Gastroesophageal sphincter (tissue), 4 donors: ENCODE measurements around the gene TSTD1. TPM values are rescaled to one million over a fixed set of nuclear protein-coding genes. Genes with fewer than 3 reads are reported as not detected.
"Not testable (repeated sequence)": the region's sequence is repeated elsewhere in the genome, so short reads cannot be mapped to it uniquely, and the experiment has no call there.

Source experiments
- ATAC-seq: fragments of 150-250 bp; one replicate; pipeline ENCODE4 v1.9.1; 2016; ENCODE audit warnings: mild to moderate bottlenecking, moderate library complexity
- H3K27ac ChIP-seq, 4 donors: fragments of 200-600 bp; sonication (generic) in 3 of 4; 1 replicate in 3 of 4; 2 replicates in 1 of 4; pipeline ENCODE4 v1.5.1; 2016 to 2019
- H3K27me3 ChIP-seq: fragments of 200-600 bp; sonication (generic); one replicate; pipeline ENCODE4 v1.5.1; 2019
- H3K36me3 ChIP-seq, 2 donors: fragments of 200-600 bp; sonication (generic); one replicate each; pipeline ENCODE4 v1.5.1; 2019; ENCODE audit warnings: control low read depth in 1 of 2
- H3K4me1 ChIP-seq, 3 donors: fragments of 200-600 bp; sonication (generic); 1 replicate in 2 of 3; 2 replicates in 1 of 3; pipeline ENCODE4 v1.5.1; 2016 to 2019; ENCODE audit warnings: control low read depth in 2 of 3
- H3K4me3 ChIP-seq, 2 donors: fragments of 200-600 bp; sonication (generic); one replicate each; pipeline ENCODE4 v1.5.1; 2019; ENCODE audit warnings: mild to moderate bottlenecking in 1 of 2, moderate library complexity in 1 of 2
- H3K9me3 ChIP-seq, 3 donors: fragments of 200-600 bp; sonication (generic); one replicate each; pipeline ENCODE4 v1.5.1; 2017 to 2019; ENCODE audit warnings: control low read depth in 2 of 3
- EP300 ChIP-seq: sonication (generic); formaldehyde crosslinking; IDR thresholded peaks from one replicate; pipeline ENCODE4 v1.6.1; 2017; ENCODE audit warnings: antibody characterized with exemption, mild to moderate bottlenecking
- POLR2A ChIP-seq, 2 donors: fragments of 450-650 bp; IDR thresholded peaks; one replicate each; pipeline ENCODE4 v1.6.1; 2017; ENCODE audit warnings: antibody characterized with exemption in 2 of 2, mild to moderate bottlenecking in 2 of 2, moderate library complexity in 1 of 2
- POLR2AphosphoS5 ChIP-seq: sonication (generic); formaldehyde crosslinking; IDR thresholded peaks from one replicate; pipeline ENCODE4 v1.6.1; 2017; ENCODE audit warnings: antibody characterized with exemption
- WGBS, 2 donors: methylation state at CpG; one replicate each; pipeline ENCODE4 v1.1.5; 2018; ENCODE audit warnings: low coverage in 1 of 2; 5-methylcytosine and 5-hydroxymethylcytosine counted together
- total RNA-seq, 4 donors: library from RNA; depleted of rRNA; stranded (reverse); fragments of >200 nt; gene quantifications; one replicate each; pipeline ENCODE4 v1.1.0, GENCODE V29; 2016
- TF ChIP-seq, protein P1 (sequence below), 4 experiments: fragments of 200-600 bp in 2 of 4; fragments of 450-650 bp in 2 of 4; sonication (generic) in 1 of 4; IDR thresholded peaks; one replicate each; pipeline ENCODE4 v1.5.1; 2017 to 2019; ENCODE audit warnings: antibody characterized with exemption in 4 of 4, mild to moderate bottlenecking in 2 of 4, moderate library complexity in 2 of 4

Gene TSTD1
- total RNA-seq, 4 donors from 2014 or later: 18.1 to 52.1 (median 29.4) TPM

- no peak for ATAC-seq
- TF ChIP-seq POLR2A (IDR thresholded peaks at IDR 0.05) (no peak), EP300 (no peak), POLR2AphosphoS5 (no peak)
- TF ChIP-seq, protein P1, sequence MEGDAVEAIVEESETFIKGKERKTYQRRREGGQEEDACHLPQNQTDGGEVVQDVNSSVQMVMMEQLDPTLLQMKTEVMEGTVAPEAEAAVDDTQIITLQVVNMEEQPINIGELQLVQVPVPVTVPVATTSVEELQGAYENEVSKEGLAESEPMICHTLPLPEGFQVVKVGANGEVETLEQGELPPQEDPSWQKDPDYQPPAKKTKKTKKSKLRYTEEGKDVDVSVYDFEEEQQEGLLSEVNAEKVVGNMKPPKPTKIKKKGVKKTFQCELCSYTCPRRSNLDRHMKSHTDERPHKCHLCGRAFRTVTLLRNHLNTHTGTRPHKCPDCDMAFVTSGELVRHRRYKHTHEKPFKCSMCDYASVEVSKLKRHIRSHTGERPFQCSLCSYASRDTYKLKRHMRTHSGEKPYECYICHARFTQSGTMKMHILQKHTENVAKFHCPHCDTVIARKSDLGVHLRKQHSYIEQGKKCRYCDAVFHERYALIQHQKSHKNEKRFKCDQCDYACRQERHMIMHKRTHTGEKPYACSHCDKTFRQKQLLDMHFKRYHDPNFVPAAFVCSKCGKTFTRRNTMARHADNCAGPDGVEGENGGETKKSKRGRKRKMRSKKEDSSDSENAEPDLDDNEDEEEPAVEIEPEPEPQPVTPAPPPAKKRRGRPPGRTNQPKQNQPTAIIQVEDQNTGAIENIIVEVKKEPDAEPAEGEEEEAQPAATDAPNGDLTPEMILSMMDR (IDR thresholded peaks at IDR 0.05): no peak
- Histone ChIP-seq H3K27ac (peak overlapping the region in 2 of 4 donors; percentile 5 to 31), H3K27me3 (no peaks in the 10 kb centered on the region), H3K4me3 (peak overlapping the region; percentile 50 to 68), H3K4me1 (peaks cover 0 to 31% (median 0%) of the 10 kb centered on the region in 3 donors), H3K9me3 (no peaks in the 10 kb centered on the region), H3K36me3 (peaks cover 2 to 42% of the 10 kb centered on the region in 2 donors)
- WGBS, 2 donors: 27 to 74% methylated on average over 3 to 6 of the region's 21 CpGs
Observed at GRCh38 chr1:161037661-161038522, 872 bp downstream of the TSTD1 start.

- H3K9me3 ChIP-seq: no peaks in the 10 kb centered on the region
- no peak for ATAC-seq
- WGBS, 2 donors: 93 to 100% methylated on average over 2 to 3 of the region's 3 CpGs
Observed at GRCh38 chr1:161033751-161034150, 5.0 kb downstream of the TSTD1 start.

DNA sequence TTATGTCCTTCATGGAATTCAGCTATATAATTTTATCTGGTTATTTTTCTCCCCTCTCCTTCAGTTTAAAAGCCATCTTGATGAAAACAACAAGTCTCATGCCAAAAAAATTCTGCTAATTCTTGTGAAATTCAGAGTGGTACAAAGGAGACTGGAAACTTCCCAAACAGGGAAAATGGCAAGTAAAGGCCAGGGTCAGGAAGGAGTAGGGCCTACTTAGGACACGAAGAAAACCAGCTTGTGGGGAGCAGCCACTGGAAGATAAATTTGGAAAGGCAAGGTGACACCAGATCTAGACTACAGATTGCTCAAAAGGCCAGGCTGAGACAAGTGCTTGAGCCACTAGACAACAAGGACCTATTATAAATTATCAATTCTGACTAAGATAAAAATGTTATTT, 6.4 kb downstream of the TSTD1 start:
- no peak overlapping the region for H3K27ac ChIP-seq
- H3K27me3 ChIP-seq: no peaks in the 10 kb centered on the region
- no peaks in the 10 kb centered on the region for H3K36me3 ChIP-seq
- no peak overlapping the region for H3K4me3 ChIP-seq
- no peaks in the 10 kb centered on the region for H3K9me3 ChIP-seq
- no peak for TF ChIP-seq POLR2A (IDR thresholded peaks at IDR 0.05)
- TF ChIP-seq, protein P1 (IDR thresholded peaks at IDR 0.05): no peak
- TF ChIP-seq POLR2AphosphoS5: no peak
- TF ChIP-seq EP300: no peak
- WGBS, 2 donors: 44 to 75% methylated on average over 1 of the region's 1 CpG
- ATAC-seq: no peak
- H3K4me1 ChIP-seq: no peaks in the 10 kb centered on the region

More at GRCh38 chr1:161033751-161034150, 5.0 kb downstream of the TSTD1 start:
- peaks cover 0 to 12% (median 0%) of the 10 kb centered on the region in 3 donors for H3K4me1 ChIP-seq
- peaks cover 0 to 4% of the 10 kb centered on the region in 2 donors for H3K36me3 ChIP-seq
- no peak overlapping the region for H3K4me3 ChIP-seq
- H3K27ac ChIP-seq: no peak overlapping the region
- TF ChIP-seq EP300: no peak
- no peak for TF ChIP-seq POLR2AphosphoS5
- TF ChIP-seq POLR2A (IDR thresholded peaks at IDR 0.05): no peak
- TF ChIP-seq, protein P1 (IDR thresholded peaks at IDR 0.05): no peak
- H3K27me3 ChIP-seq: no peaks in the 10 kb centered on the region

DNA sequence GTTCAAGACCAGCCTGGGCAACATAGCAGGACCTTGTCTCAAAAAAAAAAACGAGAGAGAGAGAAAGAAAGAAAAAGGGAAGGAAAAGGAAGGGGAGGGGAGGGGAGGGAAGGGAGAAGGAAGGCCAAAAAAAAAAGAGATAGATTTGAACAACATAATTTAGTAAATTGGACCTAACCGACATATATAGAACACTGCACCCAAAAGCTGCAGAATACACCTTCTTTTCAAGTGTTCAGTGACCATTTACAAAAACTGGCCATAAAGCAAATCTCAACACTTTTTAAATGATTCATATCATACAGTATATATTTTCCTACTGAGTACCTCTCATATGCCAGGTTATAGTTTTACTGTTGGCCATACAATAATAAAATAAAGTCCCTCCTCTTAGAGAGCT, 6.9 kb downstream of the TSTD1 start:
- H3K36me3 ChIP-seq: no peaks in the 10 kb centered on the region
- H3K4me3 ChIP-seq: no peak overlapping the region
- TF ChIP-seq, protein P1 (IDR thresholded peaks at IDR 0.05): no peak
- TF ChIP-seq POLR2A (IDR thresholded peaks at IDR 0.05) (no peak), POLR2AphosphoS5 (no peak), EP300 (no peak)
- H3K9me3 ChIP-seq: no peaks in the 10 kb centered on the region
- 59 to 89% methylated on average over 1 to 2 of the region's 2 CpGs for WGBS, 2 donors
- H3K27ac ChIP-seq: no peak overlapping the region
- no peak for ATAC-seq
- H3K27me3 ChIP-seq: no peaks in the 10 kb centered on the region
- no peaks in the 10 kb centered on the region for H3K4me1 ChIP-seq

DNA sequence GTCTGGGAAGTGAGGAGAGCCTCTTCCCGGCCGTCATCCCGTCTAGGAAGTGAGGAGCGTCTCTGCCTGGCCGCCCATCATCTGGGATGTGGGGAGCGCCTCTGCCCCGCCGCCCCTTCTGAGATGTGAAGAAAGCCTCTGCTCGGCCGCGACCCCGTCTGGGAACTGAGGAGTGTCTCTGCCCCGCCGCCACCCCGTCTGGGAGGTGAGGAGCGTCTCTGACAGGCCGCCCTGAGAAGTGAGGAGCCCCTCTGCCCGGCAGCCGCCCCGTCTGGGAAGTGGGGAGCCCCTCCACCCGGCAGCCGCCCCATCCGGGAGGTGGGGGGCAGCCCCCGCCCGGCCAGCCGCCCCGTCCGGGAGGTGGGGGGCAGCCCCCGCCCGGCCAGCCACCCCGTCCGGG, 9.3 kb downstream of the TSTD1 start:
- no CpG with 5 or more reads among the region's 32 CpGs for WGBS, 2 donors
- not testable (repeated sequence) for H3K36me3 ChIP-seq, ATAC-seq, H3K9me3 ChIP-seq, H3K27me3 ChIP-seq, H3K4me3 ChIP-seq, H3K4me1 ChIP-seq, H3K27ac ChIP-seq

DNA sequence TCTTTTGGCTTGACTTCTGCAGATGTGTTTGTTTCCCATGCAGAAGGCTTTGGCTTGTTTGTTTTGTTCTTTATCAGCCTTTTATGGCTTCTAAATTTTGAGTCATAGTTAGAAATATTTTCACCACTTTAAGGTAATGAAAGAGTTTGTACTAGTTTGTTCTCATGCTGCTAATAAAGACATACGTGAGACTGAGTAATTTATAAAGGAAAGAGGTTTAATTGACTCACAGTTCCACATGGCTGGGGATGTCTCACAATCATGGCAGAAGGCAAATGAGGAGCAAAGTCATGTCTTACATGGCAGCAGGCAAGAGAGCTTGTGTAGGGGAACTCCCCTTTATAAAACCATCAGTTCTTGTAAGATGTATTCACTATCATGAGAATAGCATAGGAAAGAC, 11.8 kb downstream of the TSTD1 start:
- ATAC-seq, H3K4me1 ChIP-seq, H3K36me3 ChIP-seq, H3K9me3 ChIP-seq, H3K4me3 ChIP-seq, H3K27ac ChIP-seq: not testable (repeated sequence)
- H3K27me3 ChIP-seq: peaks cover 19% of the 10 kb centered on the region
- 71% methylated on average over 1 of the region's 1 CpG; no CpG with 5 or more reads in 1 of the 2 donors for WGBS, 2 donors

- not testable (repeated sequence) for H3K36me3 ChIP-seq, H3K27ac ChIP-seq, H3K9me3 ChIP-seq, H3K4me3 ChIP-seq, ATAC-seq
- 100% methylated on average over 2 of the region's 12 CpGs; no CpG with 5 or more reads in 1 of the 2 donors for WGBS, 2 donors
- Histone ChIP-seq H3K27me3 (peaks cover 41% of the 10 kb centered on the region), H3K4me1 (peaks cover 0 to 17% (median 7%) of the 10 kb centered on the region in 3 donors)
Observed at GRCh38 chr1:161022432-161022831, 16.3 kb downstream of the TSTD1 start.
